ENCODE data around the gene TCEAL1. TPM values are rescaled to one million over a fixed set of nuclear protein-coding genes. Genes with fewer than 3 reads are reported as not detected.

TCEAL1 gene
- total and polyA plus RNA-seq, 3 experiments from 2014 or later: 7.9 to 19.7 (median 10.3) TPM

- no peaks in the 10 kb centered on the region for H3K36me3 ChIP-seq (ENCODE audit: insufficient read depth, low read length)
- H3K4me1 ChIP-seq (ENCODE audit: insufficient read depth, low read length): no peaks in the 10 kb centered on the region
- ChIA-PET CTCF (no interaction called here), POLR2A (interaction anchor here (0.9 kb wide), 1 partner anchor 18 kb away, joined by 4 read pairs; no protein-coding TSS in a partner anchor)
- no peaks in the 10 kb centered on the region for H3K27me3 ChIP-seq (ENCODE audit: insufficient read depth, low read length, poor library complexity, severe bottlenecking)
- peak within 1 kb of the TSS; percentile 41 for H3K4me3 ChIP-seq (ENCODE audit: low read length)
- Mint-ChIP-seq H3K4me1 (peaks cover 7 to 10% (median 9%) of the 10 kb centered on the region in 3 donors), H3K9me3 (no peaks in the 10 kb centered on the region), H3K36me3 (peaks cover 0 to 3% (median 1%) of the 10 kb centered on the region in 3 donors), H3K27ac (peak within 1 kb of the TSS; percentile 74 to 97 (median 92)), H3K4me3 (peak within 1 kb of the TSS; percentile 81 to 92 (median 85)), H3K27me3 (peaks cover 0 to 12% of the 10 kb centered on the region in 2 donors)
- H3K27ac ChIP-seq (ENCODE audit: low read depth, low read length): peak within 1 kb of the TSS; percentile 33
- peak; percentile 38 to 72 (median 54) for DNase-seq
- no peaks in the 10 kb centered on the region for H3K9me3 ChIP-seq (ENCODE audit: low read length)
These were observed 21.1 kb upstream of the TCEAL1 start, which contains the start of gene TCEAL3 for GRCh38 chrX:103607364-103608305. TCEAL3 (plus strand) TSS chrX:103607963; CDS start chrX:103609065, 1,102 bp downstream.

GRCh38 chrX:103608306-103608963 is 20.3 kb upstream of the TCEAL1 start:
- Histone ChIP-seq H3K4me1 (ENCODE audit: insufficient read depth, low read length) (no peaks in the 10 kb centered on the region), H3K4me3 (ENCODE audit: low read length) (peak overlapping the region; percentile 41), H3K27ac (ENCODE audit: low read depth, low read length) (no peak overlapping the region), H3K27me3 (ENCODE audit: insufficient read depth, low read length, poor library complexity, severe bottlenecking) (no peaks in the 10 kb centered on the region), H3K36me3 (ENCODE audit: insufficient read depth, low read length) (no peaks in the 10 kb centered on the region), H3K9me3 (ENCODE audit: low read length) (no peaks in the 10 kb centered on the region)
- peaks cover 0 to 3% (median 0%) of the 10 kb centered on the region in 3 donors for H3K36me3 Mint-ChIP-seq
- no peaks in the 10 kb centered on the region for H3K9me3 Mint-ChIP-seq
- peak in 1 of 5 donors; percentile 42 for DNase-seq
- peaks cover 7 to 10% (median 9%) of the 10 kb centered on the region in 3 donors for H3K4me1 Mint-ChIP-seq
- CTCF ChIA-PET: no interaction called here
- peaks cover 0 to 12% of the 10 kb centered on the region in 2 donors for H3K27me3 Mint-ChIP-seq
- POLR2A ChIA-PET: interaction anchor here (0.9 kb wide), 1 partner anchor 17 kb away, joined by 4 read pairs; no protein-coding TSS in a partner anchor
- peak overlapping the region; percentile 74 to 97 (median 86) for H3K27ac Mint-ChIP-seq
- peak overlapping the region; percentile 81 to 92 (median 85) for H3K4me3 Mint-ChIP-seq

GRCh38 chrX:103610282-103610681 is 18.5 kb upstream of the TCEAL1 start:
- ChIA-PET CTCF (no interaction called here), POLR2A (no interaction called here)
- Histone ChIP-seq H3K27me3 (ENCODE audit: insufficient read depth, low read length, poor library complexity, severe bottlenecking) (no peaks in the 10 kb centered on the region), H3K36me3 (ENCODE audit: insufficient read depth, low read length) (no peaks in the 10 kb centered on the region), H3K27ac (ENCODE audit: low read depth, low read length) (no peak overlapping the region), H3K9me3 (ENCODE audit: low read length) (no peaks in the 10 kb centered on the region), H3K4me1 (ENCODE audit: insufficient read depth, low read length) (no peaks in the 10 kb centered on the region), H3K4me3 (ENCODE audit: low read length) (no peak overlapping the region)
- H3K27me3 Mint-ChIP-seq: peaks cover 0 to 12% of the 10 kb centered on the region in 2 donors
- H3K9me3 Mint-ChIP-seq: no peaks in the 10 kb centered on the region
- DNase-seq: no peak
- peaks cover 7 to 10% (median 9%) of the 10 kb centered on the region in 3 donors for H3K4me1 Mint-ChIP-seq
- peaks cover 0 to 3% (median 0%) of the 10 kb centered on the region in 3 donors for H3K36me3 Mint-ChIP-seq
- H3K27ac Mint-ChIP-seq: peak overlapping the region in 5 of 8 donors; percentile 26 to 63 (median 47)
- H3K4me3 Mint-ChIP-seq: peak overlapping the region in 2 of 7 donors; percentile 36 to 86

GRCh38 chrX:103613362-103613890 is 15.3 kb upstream of the TCEAL1 start:
- Mint-ChIP-seq H3K27ac (no peak overlapping the region), H3K27me3 (peaks cover 0 to 11% of the 10 kb centered on the region in 2 donors), H3K4me1 (peaks cover 0 to 3% (median 0%) of the 10 kb centered on the region in 3 donors), H3K36me3 (peaks cover 0 to 2% (median 0%) of the 10 kb centered on the region in 3 donors), H3K4me3 (no peak overlapping the region), H3K9me3 (no peaks in the 10 kb centered on the region)
- Histone ChIP-seq H3K27me3 (ENCODE audit: insufficient read depth, low read length, poor library complexity, severe bottlenecking) (no peaks in the 10 kb centered on the region), H3K4me1 (ENCODE audit: insufficient read depth, low read length) (no peaks in the 10 kb centered on the region), H3K36me3 (ENCODE audit: insufficient read depth, low read length) (no peaks in the 10 kb centered on the region), H3K9me3 (ENCODE audit: low read length) (no peaks in the 10 kb centered on the region), H3K4me3 (ENCODE audit: low read length) (no peak overlapping the region), H3K27ac (ENCODE audit: low read depth, low read length) (no peak overlapping the region)
- no peak for DNase-seq
- POLR2A ChIA-PET: no interaction called here
- CTCF ChIA-PET: no interaction called here

GRCh38 chrX:103614999-103615398 is 13.8 kb upstream of the TCEAL1 start:
- Histone ChIP-seq H3K9me3 (ENCODE audit: low read length) (no peaks in the 10 kb centered on the region), H3K4me3 (ENCODE audit: low read length) (no peak overlapping the region), H3K27ac (ENCODE audit: low read depth, low read length) (no peak overlapping the region), H3K4me1 (ENCODE audit: insufficient read depth, low read length) (no peaks in the 10 kb centered on the region), H3K36me3 (ENCODE audit: insufficient read depth, low read length) (no peaks in the 10 kb centered on the region), H3K27me3 (ENCODE audit: insufficient read depth, low read length, poor library complexity, severe bottlenecking) (no peaks in the 10 kb centered on the region)
- Mint-ChIP-seq H3K36me3 (peaks cover 0 to 1% (median 0%) of the 10 kb centered on the region in 3 donors), H3K9me3 (no peaks in the 10 kb centered on the region), H3K4me3 (no peak overlapping the region), H3K4me1 (no peaks in the 10 kb centered on the region), H3K27ac (no peak overlapping the region), H3K27me3 (peaks cover 0 to 9% of the 10 kb centered on the region in 2 donors)
- ChIA-PET POLR2A (no interaction called here), CTCF (no interaction called here)
- no peak for DNase-seq

- no peak for DNase-seq
- H3K36me3 ChIP-seq (ENCODE audit: insufficient read depth, low read length): no peaks in the 10 kb centered on the region
- H3K27ac ChIP-seq (ENCODE audit: low read depth, low read length): no peak overlapping the region
- no peak overlapping the region for H3K4me3 ChIP-seq (ENCODE audit: low read length)
- no peaks in the 10 kb centered on the region for H3K27me3 ChIP-seq (ENCODE audit: insufficient read depth, low read length, poor library complexity, severe bottlenecking)
- H3K27me3 Mint-ChIP-seq: peaks cover 0 to 7% of the 10 kb centered on the region in 2 donors
- H3K4me1 Mint-ChIP-seq: no peaks in the 10 kb centered on the region
- ChIA-PET CTCF (no interaction called here), POLR2A (no interaction called here)
- no peaks in the 10 kb centered on the region for H3K4me1 ChIP-seq (ENCODE audit: insufficient read depth, low read length)
- H3K9me3 Mint-ChIP-seq: no peaks in the 10 kb centered on the region
- H3K36me3 Mint-ChIP-seq: no peaks in the 10 kb centered on the region
- H3K9me3 ChIP-seq (ENCODE audit: low read length): no peaks in the 10 kb centered on the region
- no peak overlapping the region for H3K4me3 Mint-ChIP-seq
- no peak overlapping the region for H3K27ac Mint-ChIP-seq
These were observed 12.9 kb upstream of the TCEAL1 start for GRCh38 chrX:103615781-103616371.

DNA sequence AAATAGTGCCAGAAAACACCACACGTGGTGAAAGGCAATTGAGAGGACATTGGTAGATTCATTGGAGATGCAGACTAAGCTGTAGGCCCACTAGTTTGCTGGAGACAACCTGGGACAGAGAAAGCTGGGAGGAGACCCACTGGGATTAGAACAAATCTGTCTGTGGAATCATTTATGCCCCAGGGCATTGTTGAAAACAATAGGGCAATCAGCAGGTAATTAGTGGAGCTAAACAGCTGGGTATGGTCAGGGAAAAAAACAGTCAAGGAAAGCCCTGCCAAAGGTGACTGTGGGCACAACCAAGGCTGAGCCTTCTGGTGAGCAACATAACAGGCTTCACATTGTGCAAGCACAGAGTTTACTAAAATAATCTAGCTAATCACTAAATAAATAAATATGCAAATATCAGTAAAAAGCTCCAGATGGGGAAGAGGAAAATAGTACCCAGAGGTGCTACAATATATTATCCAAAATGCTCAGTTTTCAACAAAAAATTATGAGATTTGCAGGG is 12.0 kb upstream of the TCEAL1 start:
- no peaks in the 10 kb centered on the region for H3K36me3 ChIP-seq (ENCODE audit: insufficient read depth, low read length)
- Mint-ChIP-seq H3K36me3 (no peaks in the 10 kb centered on the region), H3K4me3 (no peak overlapping the region), H3K27ac (no peak overlapping the region), H3K27me3 (peaks cover 0 to 7% of the 10 kb centered on the region in 2 donors), H3K9me3 (no peaks in the 10 kb centered on the region), H3K4me1 (no peaks in the 10 kb centered on the region)
- POLR2A ChIA-PET: no interaction called here
- CTCF ChIA-PET: no interaction called here
- H3K27me3 ChIP-seq (ENCODE audit: insufficient read depth, low read length, poor library complexity, severe bottlenecking): no peaks in the 10 kb centered on the region
- no peak overlapping the region for H3K27ac ChIP-seq (ENCODE audit: low read depth, low read length)
- no peaks in the 10 kb centered on the region for H3K9me3 ChIP-seq (ENCODE audit: low read length)
- no peaks in the 10 kb centered on the region for H3K4me1 ChIP-seq (ENCODE audit: insufficient read depth, low read length)
- DNase-seq: no peak
- no peak overlapping the region for H3K4me3 ChIP-seq (ENCODE audit: low read length)

Measured in CD8-positive, alpha-beta memory T cell (primary cell).